Uterus (tissue), 4 donors: ENCODE results near the gene MSI2. TPM values are rescaled to one million over a fixed set of nuclear protein-coding genes. Genes with fewer than 3 reads are reported as not detected.

Source experiments
- DNase-seq, 2 donors: peaks; one replicate each; pipeline ENCODE4 v3.0.0-alpha.2; 2019 to 2020
- H3K27ac ChIP-seq, 2 donors: fragments of 200-600 bp; sonication (generic); 1 replicate in 1 of 2; 2 replicates in 1 of 2; pipeline ENCODE4 v1.5.1; 2016 to 2018
- H3K27me3 ChIP-seq, 2 donors: fragments of 200-600 bp; sonication (generic); one replicate each; pipeline ENCODE4 v1.5.1; 2018 to 2019; ENCODE audit warnings: control low read depth in 1 of 2
- H3K36me3 ChIP-seq, 2 donors: fragments of 200-600 bp; sonication (generic); one replicate each; pipeline ENCODE4 v1.5.1; 2019; ENCODE audit warnings: control low read depth in 1 of 2
- H3K4me1 ChIP-seq, 2 donors: fragments of 200-600 bp; sonication (generic); one replicate each; pipeline ENCODE4 v1.5.1; 2018 to 2019; ENCODE audit warnings: control low read depth in 1 of 2
- H3K4me3 ChIP-seq, 2 donors: fragments of 200-600 bp; sonication (generic); 1 replicate in 1 of 2; 2 replicates in 1 of 2; pipeline ENCODE4 v1.5.1; 2018 to 2019; ENCODE audit warnings: mild to moderate bottlenecking in 1 of 2
- H3K9me3 ChIP-seq, 2 donors: fragments of 200-600 bp; sonication (generic); one replicate each; pipeline ENCODE4 v1.5.1; 2019; ENCODE audit warnings: control low read depth in 1 of 2
- CTCF ChIP-seq, 4 experiments: fragments of 200-600 bp in 2 of 4; fragments of 450-650 bp in 2 of 4; sonication (generic) in 2 of 4; IDR thresholded peaks; one replicate each; pipeline ENCODE4 v1.5.1; 2016 to 2019; ENCODE audit warnings: antibody characterized with exemption in 4 of 4, mild to moderate bottlenecking in 2 of 4, moderate library complexity in 1 of 4
- POLR2A ChIP-seq, 2 donors: fragments of 450-650 bp; IDR thresholded peaks; one replicate each; pipeline ENCODE4 v1.6.1; 2016; ENCODE audit warnings: antibody characterized with exemption in 2 of 2, mild to moderate bottlenecking in 1 of 2, moderate library complexity in 1 of 2
- intact Hi-C: fragments of 100-400 bp; cut with DNase I; formaldehyde crosslinking; loops from one replicate; pipeline ENCODE4 v1.15.1; 2023; ENCODE audit warnings: low total_unique reads
- total RNA-seq, 4 donors: library from RNA; depleted of rRNA in 3 of 4; stranded (reverse); fragments of >200 nt in 3 of 4; gene quantifications; one replicate each; pipeline versions ENCODE4 v1.1.0 to v1.2.4, GENCODE V29; 2014 to 2023
- donor health status: DM: yes; HTN: yes; CAD: no.

Gene MSI2
- total RNA-seq, 4 donors from 2014 or later = 13.2 to 60.8 (median 44.5) TPM

- intact Hi-C loops = no loop called here
- DNase-seq = no peak
- Histone ChIP-seq H3K36me3 (no peaks in the 10 kb centered on the region), H3K4me1 (no peaks in the 10 kb centered on the region), H3K27me3 (no peaks in the 10 kb centered on the region), H3K4me3 (no peak overlapping the region), H3K9me3 (no peaks in the 10 kb centered on the region), H3K27ac (no peak overlapping the region)
- TF ChIP-seq POLR2A (IDR thresholded peaks at IDR 0.05) (no peak), CTCF (IDR thresholded peaks at IDR 0.05) (no peak)
Observed at GRCh38 chr17:57627591-57627990, 371.3 kb downstream of the MSI2 start.

- no peaks in the 10 kb centered on the region for H3K27me3 ChIP-seq
- intact Hi-C loops = no loop called here
- no peak for TF ChIP-seq POLR2A (IDR thresholded peaks at IDR 0.05)
- no peak for TF ChIP-seq CTCF (IDR thresholded peaks at IDR 0.05)
- H3K27ac ChIP-seq = no peak overlapping the region
- no peaks in the 10 kb centered on the region for H3K9me3 ChIP-seq
- no peak overlapping the region for H3K4me3 ChIP-seq
- DNase-seq = no peak
- no peaks in the 10 kb centered on the region for H3K36me3 ChIP-seq
- no peaks in the 10 kb centered on the region for H3K4me1 ChIP-seq
Observed at GRCh38 chr17:57628421-57628820, 372.1 kb downstream of the MSI2 start.

- H3K4me1 ChIP-seq = no peaks in the 10 kb centered on the region
- H3K36me3 ChIP-seq = no peaks in the 10 kb centered on the region
- H3K9me3 ChIP-seq = no peaks in the 10 kb centered on the region
- no peak overlapping the region for H3K27ac ChIP-seq
- H3K4me3 ChIP-seq = no peak overlapping the region
- TF ChIP-seq CTCF (IDR thresholded peaks at IDR 0.05) (no peak), POLR2A (IDR thresholded peaks at IDR 0.05) (no peak)
- no peak for DNase-seq
- H3K27me3 ChIP-seq = no peaks in the 10 kb centered on the region
- intact Hi-C loops = no loop called here
Observed at GRCh38 chr17:57629470-57629869, 373.1 kb downstream of the MSI2 start.

- TF ChIP-seq POLR2A (IDR thresholded peaks at IDR 0.05) (no peak), CTCF (IDR thresholded peaks at IDR 0.05) (no peak)
- intact Hi-C loops = no loop called here
- Histone ChIP-seq H3K4me3 (no peak overlapping the region), H3K27me3 (no peaks in the 10 kb centered on the region), H3K36me3 (no peaks in the 10 kb centered on the region), H3K27ac (no peak overlapping the region), H3K9me3 (no peaks in the 10 kb centered on the region), H3K4me1 (no peaks in the 10 kb centered on the region)
- DNase-seq = no peak
Observed at GRCh38 chr17:57629886-57630285, 373.6 kb downstream of the MSI2 start.

- Histone ChIP-seq H3K4me1 (no peaks in the 10 kb centered on the region), H3K27me3 (no peaks in the 10 kb centered on the region), H3K4me3 (no peak overlapping the region), H3K36me3 (no peaks in the 10 kb centered on the region), H3K27ac (no peak overlapping the region), H3K9me3 (no peaks in the 10 kb centered on the region)
- intact Hi-C loops = no loop called here
- no peak for TF ChIP-seq CTCF (IDR thresholded peaks at IDR 0.05)
- TF ChIP-seq POLR2A (IDR thresholded peaks at IDR 0.05) = no peak
- no peak for DNase-seq
Observed at GRCh38 chr17:57630736-57631135, 374.4 kb downstream of the MSI2 start.
